Liver (tissue), 9 donors: ENCODE results near the gene COL8A1. TPM values are rescaled to one million over a fixed set of nuclear protein-coding genes. Genes with fewer than 3 reads are reported as not detected.

Experiments
- DNase-seq: peaks from one replicate; pipeline ENCODE4 v3.0.0-alpha.2; 2017; ENCODE audit warnings: low spot score
- H3K27ac ChIP-seq, 2 donors: one replicate each; pipeline ENCODE4 v1.7.0; 2013; ENCODE audit warnings: inconsistent platforms in 2 of 2, low read length in 2 of 2, control low read depth in 1 of 2, low read depth in 1 of 2, mild to moderate bottlenecking in 1 of 2
- H3K27me3 ChIP-seq, 4 donors: one replicate each; pipeline versions ENCODE4 v1.6.1 to v1.7.0; 2013; ENCODE audit warnings: low read length in 3 of 4, inconsistent platforms in 1 of 4, mild to moderate bottlenecking in 1 of 4, moderate library complexity in 1 of 4; ENCODE audit not compliant: control insufficient read depth in 4 of 4, insufficient read depth in 4 of 4
- H3K36me3 ChIP-seq, 4 donors: one replicate each; pipeline versions ENCODE4 v1.6.1 to v1.7.0; 2013; ENCODE audit warnings: low read length in 3 of 4, mild to moderate bottlenecking in 3 of 4, low read depth in 1 of 4, moderate library complexity in 1 of 4; ENCODE audit not compliant: control insufficient read depth in 4 of 4, insufficient read depth in 3 of 4
- H3K4me1 ChIP-seq, 4 donors: one replicate each; pipeline versions ENCODE4 v1.6.1 to v1.7.0; 2013; ENCODE audit warnings: low read length in 3 of 4, mild to moderate bottlenecking in 3 of 4, moderate library complexity in 1 of 4; ENCODE audit not compliant: control insufficient read depth in 4 of 4, insufficient read depth in 4 of 4
- H3K4me3 ChIP-seq, 3 donors: one replicate each; pipeline versions ENCODE4 v1.6.1 to v1.7.0; 2013; ENCODE audit warnings: low read length in 3 of 3, control low read depth in 1 of 3, low read depth in 1 of 3, mild to moderate bottlenecking in 1 of 3
- H3K9ac ChIP-seq, 2 donors: one replicate each; pipeline ENCODE4 v1.7.0; 2013; ENCODE audit warnings: low read length in 2 of 2, mild to moderate bottlenecking in 2 of 2, moderate library complexity in 2 of 2, control low read depth in 1 of 2, low read depth in 1 of 2
- H3K9me3 ChIP-seq, 4 donors: one replicate each; pipeline versions ENCODE4 v1.6.1 to v1.7.0; 2013; ENCODE audit warnings: low read length in 3 of 4; ENCODE audit not compliant: control insufficient read depth in 4 of 4
- EGR1 ChIP-seq, 2 donors: IDR thresholded peaks; 2 replicates each; pipeline ENCODE4 v1.6.1; 2016 to 2018; ENCODE audit warnings: antibody characterized with exemption in 2 of 2, low read depth in 2 of 2
- FOXA1 ChIP-seq: IDR thresholded peaks from 2 replicates; pipeline ENCODE4 v1.6.1; 2016; ENCODE audit warnings: antibody characterized with exemption
- FOXA2 ChIP-seq: IDR thresholded peaks from 2 replicates; pipeline ENCODE4 v1.6.1; 2016; ENCODE audit warnings: antibody characterized with exemption
- GABPA ChIP-seq, 2 donors: IDR thresholded peaks in 1 of 2; conservative IDR thresholded peaks in 1 of 2; 2 replicates each; pipeline ENCODE4 v1.6.1; 2016; ENCODE audit warnings: antibody characterized with exemption in 2 of 2, mild to moderate bottlenecking in 1 of 2, moderate library complexity in 1 of 2
- HNF4A ChIP-seq, 2 donors: conservative IDR thresholded peaks; 2 replicates each; pipeline ENCODE4 v1.6.1; 2016; ENCODE audit warnings: antibody characterized with exemption in 2 of 2, mild to moderate bottlenecking in 2 of 2
- HNF4G ChIP-seq: IDR thresholded peaks from 2 replicates; pipeline ENCODE4 v1.6.1; 2016; ENCODE audit warnings: antibody characterized with exemption
- JUND ChIP-seq, 2 donors: IDR thresholded peaks; 2 replicates each; pipeline ENCODE4 v1.6.1; 2016; ENCODE audit warnings: antibody characterized with exemption in 2 of 2
- NR2F2 ChIP-seq: IDR thresholded peaks from 2 replicates; pipeline ENCODE4 v1.6.1; 2016; ENCODE audit warnings: antibody characterized with exemption
- RAD21 ChIP-seq, 2 donors: IDR thresholded peaks; 2 replicates each; pipeline ENCODE4 v1.6.1; 2016; ENCODE audit warnings: antibody characterized with exemption in 2 of 2, mild to moderate bottlenecking in 2 of 2
- RXRA ChIP-seq, 2 donors: IDR thresholded peaks; 2 replicates each; pipeline ENCODE4 v1.6.1; 2017 to 2018; ENCODE audit warnings: antibody characterized with exemption in 2 of 2, mild to moderate bottlenecking in 1 of 2
- SP1 ChIP-seq: IDR thresholded peaks from 2 replicates; pipeline ENCODE4 v1.6.1; 2018; ENCODE audit warnings: antibody characterized with exemption, mild to moderate bottlenecking
- TAF1 ChIP-seq: conservative IDR thresholded peaks from 2 replicates; pipeline ENCODE4 v1.6.1; 2016; ENCODE audit warnings: antibody characterized with exemption, mild to moderate bottlenecking
- YY1 ChIP-seq: IDR thresholded peaks from 2 replicates; pipeline ENCODE4 v1.6.1; 2016; ENCODE audit warnings: antibody characterized with exemption, mild to moderate bottlenecking
- WGBS: extraction: QIAGEN DNeasy Blood & Tissue Kit; methylation state at CpG from one replicate; pipeline ENCODE4 v1.1.7; 2013; 5-methylcytosine and 5-hydroxymethylcytosine counted together
- polyA plus RNA-seq, 2 donors: library from polyadenylated mRNA; stranded (reverse) in 1 of 2; unstranded in 1 of 2; fragments of 200-250 nt in 1 of 2; fragments of >200 nt in 1 of 2; fragmentation: Nextera tagmentation in 1 of 2; extraction: Ambion mirVana in 1 of 2; gene quantifications; one replicate each; pipeline versions ENCODE4 v1.2.1 to v1.2.3, GENCODE V29; 2013 to 2015
- total RNA-seq, 2 donors: library from RNA; depleted of rRNA; stranded (reverse); fragments of >200 nt; gene quantifications; one replicate each; pipeline ENCODE4 v1.2.3, GENCODE V29; 2014
- TF ChIP-seq, protein P1 (sequence below): fragments of 150-350 bp; IDR thresholded peaks from 2 replicates; pipeline ENCODE4 v1.5.1; 2017; ENCODE audit warnings: improper control_type of control experiment, low read depth, low read length; ENCODE audit not compliant: missing input control
- TF ChIP-seq, protein P2 (sequence below): IDR thresholded peaks from 2 replicates; pipeline ENCODE4 v1.6.1; 2016; ENCODE audit warnings: antibody characterized with exemption
- TF ChIP-seq, protein P3 (sequence below): IDR thresholded peaks from 2 replicates; pipeline ENCODE4 v1.6.1; 2016; ENCODE audit warnings: antibody characterized with exemption
- TF ChIP-seq, protein P4 (sequence below): IDR thresholded peaks from 2 replicates; pipeline ENCODE4 v1.6.1; 2016; ENCODE audit warnings: antibody characterized with exemption
- TF ChIP-seq, protein P5 (sequence below): IDR thresholded peaks from 2 replicates; pipeline ENCODE4 v1.6.1; 2016; ENCODE audit warnings: antibody characterized with exemption, mild to moderate bottlenecking
- donor health status: healthy.
- donor health status: healthy.
- donor health status: healthy.
- donor health status: healthy.
- donor health status: healthy.

The COL8A1 gene
- total and polyA plus RNA-seq, 4 donors = 0.14 to 2.2 (median 1.0) TPM

DNA sequence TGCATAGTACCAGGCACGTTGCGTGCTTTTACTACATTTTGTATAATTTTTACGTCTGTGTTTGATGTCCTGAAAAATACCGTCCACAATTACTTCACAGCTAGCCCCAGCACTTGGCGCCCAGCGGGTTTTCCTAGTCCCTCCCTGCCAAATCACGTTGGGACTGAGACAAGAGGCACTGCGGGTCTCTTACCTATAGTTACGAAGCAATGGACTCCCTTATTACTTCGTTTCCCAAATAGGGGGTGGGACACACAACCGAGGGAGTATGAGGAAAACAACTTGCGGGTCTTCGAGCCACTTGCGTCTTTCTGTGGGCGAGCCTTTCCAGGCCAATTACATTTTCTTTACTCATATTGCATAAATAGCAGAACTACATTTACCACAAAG lies 178.6 kb downstream of the COL8A1 start:
- peak overlapping the region; percentile 62 to 98 (median 93) for H3K4me3 ChIP-seq
- DNase-seq = peak; percentile 38
- TF ChIP-seq FOXA1 = no peak
- TF ChIP-seq FOXA2 = no peak
- TF ChIP-seq EGR1 (IDR thresholded peaks at IDR 0.05; ENCODE audit: low read depth in 2 of 2) = no peak
- no peak for TF ChIP-seq SP1
- TF ChIP-seq RXRA (IDR thresholded peaks at IDR 0.05) = no peak
- TF ChIP-seq HNF4A (conservative IDR thresholded peaks at IDR 0.05) = no peak
- no peak for TF ChIP-seq TAF1
- no peak for TF ChIP-seq JUND (IDR thresholded peaks at IDR 0.05)
- TF ChIP-seq GABPA (IDR thresholded peaks at IDR 0.05 in 1 of 2, conservative IDR thresholded peaks at IDR 0.05 in 1 of 2) = no peak
- TF ChIP-seq, protein P1, sequence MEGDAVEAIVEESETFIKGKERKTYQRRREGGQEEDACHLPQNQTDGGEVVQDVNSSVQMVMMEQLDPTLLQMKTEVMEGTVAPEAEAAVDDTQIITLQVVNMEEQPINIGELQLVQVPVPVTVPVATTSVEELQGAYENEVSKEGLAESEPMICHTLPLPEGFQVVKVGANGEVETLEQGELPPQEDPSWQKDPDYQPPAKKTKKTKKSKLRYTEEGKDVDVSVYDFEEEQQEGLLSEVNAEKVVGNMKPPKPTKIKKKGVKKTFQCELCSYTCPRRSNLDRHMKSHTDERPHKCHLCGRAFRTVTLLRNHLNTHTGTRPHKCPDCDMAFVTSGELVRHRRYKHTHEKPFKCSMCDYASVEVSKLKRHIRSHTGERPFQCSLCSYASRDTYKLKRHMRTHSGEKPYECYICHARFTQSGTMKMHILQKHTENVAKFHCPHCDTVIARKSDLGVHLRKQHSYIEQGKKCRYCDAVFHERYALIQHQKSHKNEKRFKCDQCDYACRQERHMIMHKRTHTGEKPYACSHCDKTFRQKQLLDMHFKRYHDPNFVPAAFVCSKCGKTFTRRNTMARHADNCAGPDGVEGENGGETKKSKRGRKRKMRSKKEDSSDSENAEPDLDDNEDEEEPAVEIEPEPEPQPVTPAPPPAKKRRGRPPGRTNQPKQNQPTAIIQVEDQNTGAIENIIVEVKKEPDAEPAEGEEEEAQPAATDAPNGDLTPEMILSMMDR = no peak
- TF ChIP-seq HNF4G = no peak
- TF ChIP-seq, protein P2, sequence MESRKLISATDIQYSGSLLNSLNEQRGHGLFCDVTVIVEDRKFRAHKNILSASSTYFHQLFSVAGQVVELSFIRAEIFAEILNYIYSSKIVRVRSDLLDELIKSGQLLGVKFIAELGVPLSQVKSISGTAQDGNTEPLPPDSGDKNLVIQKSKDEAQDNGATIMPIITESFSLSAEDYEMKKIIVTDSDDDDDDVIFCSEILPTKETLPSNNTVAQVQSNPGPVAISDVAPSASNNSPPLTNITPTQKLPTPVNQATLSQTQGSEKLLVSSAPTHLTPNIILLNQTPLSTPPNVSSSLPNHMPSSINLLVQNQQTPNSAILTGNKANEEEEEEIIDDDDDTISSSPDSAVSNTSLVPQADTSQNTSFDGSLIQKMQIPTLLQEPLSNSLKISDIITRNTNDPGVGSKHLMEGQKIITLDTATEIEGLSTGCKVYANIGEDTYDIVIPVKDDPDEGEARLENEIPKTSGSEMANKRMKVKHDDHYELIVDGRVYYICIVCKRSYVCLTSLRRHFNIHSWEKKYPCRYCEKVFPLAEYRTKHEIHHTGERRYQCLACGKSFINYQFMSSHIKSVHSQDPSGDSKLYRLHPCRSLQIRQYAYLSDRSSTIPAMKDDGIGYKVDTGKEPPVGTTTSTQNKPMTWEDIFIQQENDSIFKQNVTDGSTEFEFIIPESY = no peak
- no peak for TF ChIP-seq NR2F2
- TF ChIP-seq, protein P3, sequence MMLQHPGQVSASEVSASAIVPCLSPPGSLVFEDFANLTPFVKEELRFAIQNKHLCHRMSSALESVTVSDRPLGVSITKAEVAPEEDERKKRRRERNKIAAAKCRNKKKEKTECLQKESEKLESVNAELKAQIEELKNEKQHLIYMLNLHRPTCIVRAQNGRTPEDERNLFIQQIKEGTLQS = no peak
- TF ChIP-seq, protein P4, sequence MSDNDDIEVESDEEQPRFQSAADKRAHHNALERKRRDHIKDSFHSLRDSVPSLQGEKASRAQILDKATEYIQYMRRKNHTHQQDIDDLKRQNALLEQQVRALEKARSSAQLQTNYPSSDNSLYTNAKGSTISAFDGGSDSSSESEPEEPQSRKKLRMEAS = no peak
- TF ChIP-seq, protein P5, sequence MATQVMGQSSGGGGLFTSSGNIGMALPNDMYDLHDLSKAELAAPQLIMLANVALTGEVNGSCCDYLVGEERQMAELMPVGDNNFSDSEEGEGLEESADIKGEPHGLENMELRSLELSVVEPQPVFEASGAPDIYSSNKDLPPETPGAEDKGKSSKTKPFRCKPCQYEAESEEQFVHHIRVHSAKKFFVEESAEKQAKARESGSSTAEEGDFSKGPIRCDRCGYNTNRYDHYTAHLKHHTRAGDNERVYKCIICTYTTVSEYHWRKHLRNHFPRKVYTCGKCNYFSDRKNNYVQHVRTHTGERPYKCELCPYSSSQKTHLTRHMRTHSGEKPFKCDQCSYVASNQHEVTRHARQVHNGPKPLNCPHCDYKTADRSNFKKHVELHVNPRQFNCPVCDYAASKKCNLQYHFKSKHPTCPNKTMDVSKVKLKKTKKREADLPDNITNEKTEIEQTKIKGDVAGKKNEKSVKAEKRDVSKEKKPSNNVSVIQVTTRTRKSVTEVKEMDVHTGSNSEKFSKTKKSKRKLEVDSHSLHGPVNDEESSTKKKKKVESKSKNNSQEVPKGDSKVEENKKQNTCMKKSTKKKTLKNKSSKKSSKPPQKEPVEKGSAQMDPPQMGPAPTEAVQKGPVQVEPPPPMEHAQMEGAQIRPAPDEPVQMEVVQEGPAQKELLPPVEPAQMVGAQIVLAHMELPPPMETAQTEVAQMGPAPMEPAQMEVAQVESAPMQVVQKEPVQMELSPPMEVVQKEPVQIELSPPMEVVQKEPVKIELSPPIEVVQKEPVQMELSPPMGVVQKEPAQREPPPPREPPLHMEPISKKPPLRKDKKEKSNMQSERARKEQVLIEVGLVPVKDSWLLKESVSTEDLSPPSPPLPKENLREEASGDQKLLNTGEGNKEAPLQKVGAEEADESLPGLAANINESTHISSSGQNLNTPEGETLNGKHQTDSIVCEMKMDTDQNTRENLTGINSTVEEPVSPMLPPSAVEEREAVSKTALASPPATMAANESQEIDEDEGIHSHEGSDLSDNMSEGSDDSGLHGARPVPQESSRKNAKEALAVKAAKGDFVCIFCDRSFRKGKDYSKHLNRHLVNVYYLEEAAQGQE = no peak
- no peak for TF ChIP-seq RAD21 (IDR thresholded peaks at IDR 0.05)
- TF ChIP-seq YY1 = no peak
- peak overlapping the region; percentile 80 to 88 for H3K27ac ChIP-seq
- H3K27me3 ChIP-seq = no peaks in the 10 kb centered on the region
- no peaks in the 10 kb centered on the region for H3K9me3 ChIP-seq
- no peaks in the 10 kb centered on the region for H3K36me3 ChIP-seq
- H3K4me1 ChIP-seq = peaks cover 6 to 19% (median 8%) of the 10 kb centered on the region in 4 donors
- WGBS = 2% methylated on average over 15 of the region's 15 CpGs
- H3K9ac ChIP-seq = peak overlapping the region; percentile 56 to 72
